Measurements from ENCODE around the gene ACBD4. TPM values are rescaled to one million over a fixed set of nuclear protein-coding genes. Genes with fewer than 3 reads are reported as not detected.

ACBD4 gene
- polyA plus RNA-seq, 1 of the 3 experiments (the other 2 are of a cell fraction): 15.8 TPM

GRCh38 chr17:45101883-45102811 is 33.3 kb upstream of the ACBD4 start:
- H3K27me3 ChIP-seq (ENCODE audit: insufficient read depth): no peaks in the 10 kb centered on the region
- H3K79me2 ChIP-seq (ENCODE audit: insufficient read depth): peaks cover 5% of the 10 kb centered on the region; the same call in 1 of the 2 replicates
- ChIA-PET POLR2A (no interaction called here), CTCF (interaction anchor here (0.7 to 5.5 kb wide), 5 partner anchors 30 to 96 kb away, joined by 3 to 33 read pairs (median 5); partner anchors contain the start of genes ACBD4 and PLCD3)
- no peak overlapping the region for H3K9ac ChIP-seq
- H3F3A ChIP-seq (replicated peaks; ENCODE audit: insufficient read depth): no peaks in the 10 kb centered on the region
- H3K4me3 ChIP-seq (ENCODE audit: low read depth in 2 of 2, low read length in 1 of 2): no peak overlapping the region
- H3K9me2 ChIP-seq: no peaks in the 10 kb centered on the region
- H3K36me3 ChIP-seq (replicated peaks in 1 of 2; ENCODE audit: control insufficient read depth in 1 of 2, insufficient read depth in 2 of 2, low read length in 1 of 2): peaks cover 41 to 78% of the 10 kb centered on the region in 2 experiments
- TF ChIP-seq RFX5 (IDR thresholded peaks at IDR 0.05; ENCODE audit: low read length) (no peak), CTCF (IDR thresholded peaks at IDR 0.05) (no peak), CHD2 (IDR thresholded peaks at IDR 0.05; ENCODE audit: low read length, partially characterized antibody) (no peak), RXRA (IDR thresholded peaks at IDR 0.05; ENCODE audit: borderline replicate concordance, low read depth) (no peak), IRF3 (IDR thresholded peaks at IDR 0.05; ENCODE audit: low read depth, low read length) (no peak), ELF1 (IDR thresholded peaks at IDR 0.05) (no peak), NFIC (IDR thresholded peaks at IDR 0.05; ENCODE audit: borderline replicate concordance) (no peak), SIN3A (IDR thresholded peaks at IDR 0.05; ENCODE audit: borderline replicate concordance, low read depth, low read length) (no peak), NRF1 (IDR thresholded peaks at IDR 0.05; ENCODE audit: low read depth, low read length) (no peak), FOXM1 (IDR thresholded peaks at IDR 0.05; ENCODE audit: low read depth) (no peak), RAD21 (IDR thresholded peaks at IDR 0.05; ENCODE audit: low read length) (no peak), FOSL2 (IDR thresholded peaks at IDR 0.05; ENCODE audit: borderline replicate concordance, low read depth) (no peak), GABPA (IDR thresholded peaks at IDR 0.05; ENCODE audit: low read depth) (no peak), MXI1 (IDR thresholded peaks at IDR 0.05; ENCODE audit: low read depth, low read length) (no peak)
- TF ChIP-seq, protein P1, sequence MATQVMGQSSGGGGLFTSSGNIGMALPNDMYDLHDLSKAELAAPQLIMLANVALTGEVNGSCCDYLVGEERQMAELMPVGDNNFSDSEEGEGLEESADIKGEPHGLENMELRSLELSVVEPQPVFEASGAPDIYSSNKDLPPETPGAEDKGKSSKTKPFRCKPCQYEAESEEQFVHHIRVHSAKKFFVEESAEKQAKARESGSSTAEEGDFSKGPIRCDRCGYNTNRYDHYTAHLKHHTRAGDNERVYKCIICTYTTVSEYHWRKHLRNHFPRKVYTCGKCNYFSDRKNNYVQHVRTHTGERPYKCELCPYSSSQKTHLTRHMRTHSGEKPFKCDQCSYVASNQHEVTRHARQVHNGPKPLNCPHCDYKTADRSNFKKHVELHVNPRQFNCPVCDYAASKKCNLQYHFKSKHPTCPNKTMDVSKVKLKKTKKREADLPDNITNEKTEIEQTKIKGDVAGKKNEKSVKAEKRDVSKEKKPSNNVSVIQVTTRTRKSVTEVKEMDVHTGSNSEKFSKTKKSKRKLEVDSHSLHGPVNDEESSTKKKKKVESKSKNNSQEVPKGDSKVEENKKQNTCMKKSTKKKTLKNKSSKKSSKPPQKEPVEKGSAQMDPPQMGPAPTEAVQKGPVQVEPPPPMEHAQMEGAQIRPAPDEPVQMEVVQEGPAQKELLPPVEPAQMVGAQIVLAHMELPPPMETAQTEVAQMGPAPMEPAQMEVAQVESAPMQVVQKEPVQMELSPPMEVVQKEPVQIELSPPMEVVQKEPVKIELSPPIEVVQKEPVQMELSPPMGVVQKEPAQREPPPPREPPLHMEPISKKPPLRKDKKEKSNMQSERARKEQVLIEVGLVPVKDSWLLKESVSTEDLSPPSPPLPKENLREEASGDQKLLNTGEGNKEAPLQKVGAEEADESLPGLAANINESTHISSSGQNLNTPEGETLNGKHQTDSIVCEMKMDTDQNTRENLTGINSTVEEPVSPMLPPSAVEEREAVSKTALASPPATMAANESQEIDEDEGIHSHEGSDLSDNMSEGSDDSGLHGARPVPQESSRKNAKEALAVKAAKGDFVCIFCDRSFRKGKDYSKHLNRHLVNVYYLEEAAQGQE (IDR thresholded peaks at IDR 0.05; ENCODE audit: low read depth, low read length): no peak
- TF ChIP-seq, protein P2, sequence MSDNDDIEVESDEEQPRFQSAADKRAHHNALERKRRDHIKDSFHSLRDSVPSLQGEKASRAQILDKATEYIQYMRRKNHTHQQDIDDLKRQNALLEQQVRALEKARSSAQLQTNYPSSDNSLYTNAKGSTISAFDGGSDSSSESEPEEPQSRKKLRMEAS (IDR thresholded peaks at IDR 0.05; ENCODE audit: low read depth): no peak
- TF ChIP-seq, protein P3, sequence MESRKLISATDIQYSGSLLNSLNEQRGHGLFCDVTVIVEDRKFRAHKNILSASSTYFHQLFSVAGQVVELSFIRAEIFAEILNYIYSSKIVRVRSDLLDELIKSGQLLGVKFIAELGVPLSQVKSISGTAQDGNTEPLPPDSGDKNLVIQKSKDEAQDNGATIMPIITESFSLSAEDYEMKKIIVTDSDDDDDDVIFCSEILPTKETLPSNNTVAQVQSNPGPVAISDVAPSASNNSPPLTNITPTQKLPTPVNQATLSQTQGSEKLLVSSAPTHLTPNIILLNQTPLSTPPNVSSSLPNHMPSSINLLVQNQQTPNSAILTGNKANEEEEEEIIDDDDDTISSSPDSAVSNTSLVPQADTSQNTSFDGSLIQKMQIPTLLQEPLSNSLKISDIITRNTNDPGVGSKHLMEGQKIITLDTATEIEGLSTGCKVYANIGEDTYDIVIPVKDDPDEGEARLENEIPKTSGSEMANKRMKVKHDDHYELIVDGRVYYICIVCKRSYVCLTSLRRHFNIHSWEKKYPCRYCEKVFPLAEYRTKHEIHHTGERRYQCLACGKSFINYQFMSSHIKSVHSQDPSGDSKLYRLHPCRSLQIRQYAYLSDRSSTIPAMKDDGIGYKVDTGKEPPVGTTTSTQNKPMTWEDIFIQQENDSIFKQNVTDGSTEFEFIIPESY (IDR thresholded peaks at IDR 0.05; ENCODE audit: borderline replicate concordance, low read depth): no peak
- H4K20me1 ChIP-seq (ENCODE audit: insufficient read depth): no peaks in the 10 kb centered on the region
- no peak overlapping the region for H2AFZ ChIP-seq (ENCODE audit: low read depth)
- no peaks in the 10 kb centered on the region for H3K9me3 ChIP-seq
- H3K4me2 ChIP-seq: no peak overlapping the region
- H3K4me1 ChIP-seq (ENCODE audit: control insufficient read depth in 1 of 2, insufficient read depth in 2 of 2, low read depth in 1 of 2, low read length in 1 of 2): no peaks in the 10 kb centered on the region
- WGBS (ENCODE audit: low lambda C conversion rate): 96% methylated on average over 12 of the region's 12 CpGs
- DNase-seq: no peak
- H3K27ac ChIP-seq (ENCODE audit: low read depth in 2 of 2, low read length in 1 of 2): no peak overlapping the region

Data from SK-N-SH (cell line).